ENCODE data around the gene STARD9.
A peak's percentile ranks its signal among the peaks of the same experiment; 100 is the strongest.
"Not testable (repeated sequence)": the region's sequence is repeated elsewhere in the genome, so short reads cannot be mapped to it uniquely, and the experiment has no call there.

The STARD9 gene

GRCh38 chr15:42590619-42591237, 15.3 kb downstream of the STARD9 start:
- no peak for DNase-seq (ENCODE audit: low spot score)

GRCh38 chr15:42591238-42591934, 16.0 kb downstream of the STARD9 start:
- peak; percentile 69 for DNase-seq (ENCODE audit: low spot score)

GRCh38 chr15:42592716-42593115, 17.3 kb downstream of the STARD9 start:
- DNase-seq (ENCODE audit: low spot score) = no peak

- no peak for DNase-seq (ENCODE audit: low spot score)
Measured at GRCh38 chr15:42593143-42593542, 17.7 kb downstream of the STARD9 start.

GRCh38 chr15:42594095-42594494, 18.7 kb downstream of the STARD9 start:
- DNase-seq (ENCODE audit: low spot score) = no peak

- no peak for DNase-seq (ENCODE audit: low spot score)
Measured at GRCh38 chr15:42595626-42596240, 20.3 kb downstream of the STARD9 start.

GRCh38 chr15:42601316-42601715, 25.9 kb downstream of the STARD9 start:
- DNase-seq (ENCODE audit: low spot score) = not testable (repeated sequence)

- no peak for DNase-seq (ENCODE audit: low spot score)
Measured at GRCh38 chr15:42602501-42602900, 27.1 kb downstream of the STARD9 start.

- DNase-seq (ENCODE audit: low spot score) = no peak
Measured at GRCh38 chr15:42603978-42604377, 28.6 kb downstream of the STARD9 start.

GRCh38 chr15:42604894-42605744, 29.7 kb downstream of the STARD9 start:
- DNase-seq (ENCODE audit: low spot score) = no peak

GRCh38 chr15:42605796-42606195, 30.4 kb downstream of the STARD9 start:
- DNase-seq (ENCODE audit: low spot score) = no peak

- no peak for DNase-seq (ENCODE audit: low spot score)
Measured at GRCh38 chr15:42608110-42608531, 32.7 kb downstream of the STARD9 start.

- DNase-seq (ENCODE audit: low spot score) = no peak
Measured at GRCh38 chr15:42608752-42609488, 33.5 kb downstream of the STARD9 start.

- no peak for DNase-seq (ENCODE audit: low spot score)
Measured at GRCh38 chr15:42611532-42611931, 36.1 kb downstream of the STARD9 start.

- DNase-seq (ENCODE audit: low spot score) = no peak
Measured at GRCh38 chr15:42612367-42612912, 37.0 kb downstream of the STARD9 start.

GRCh38 chr15:42616107-42616506, 40.7 kb downstream of the STARD9 start:
- DNase-seq (ENCODE audit: low spot score) = no peak

GRCh38 chr15:42619656-42620371, 44.4 kb downstream of the STARD9 start:
- DNase-seq (ENCODE audit: low spot score) = no peak

GRCh38 chr15:42621386-42621785, 46.0 kb downstream of the STARD9 start:
- DNase-seq (ENCODE audit: low spot score) = no peak

- DNase-seq (ENCODE audit: low spot score) = no peak
Measured at GRCh38 chr15:42621996-42622925, 46.9 kb downstream of the STARD9 start.

GRCh38 chr15:42623951-42624350, 48.5 kb downstream of the STARD9 start:
- no peak for DNase-seq (ENCODE audit: low spot score)
